CD4-positive, alpha-beta T cell treated with Interleukin-6 for 4 hours (primary cell): Measurements from ENCODE around the gene CTCFL.

Experiments used
- DNase-seq: peaks from one replicate; pipeline ENCODE4 v3.0.0-alpha.2; 2020; ENCODE audit warnings: mixed read lengths

CTCFL gene

GRCh38 chr20:57560554-57561355, 35.8 kb upstream of the CTCFL start, which contains the start of gene PCK1:
Gene PCK1, plus strand, starts transcription at chr20:57561110. Its CDS starts 302 bp downstream, at chr20:57561412.
- no peak for DNase-seq

GRCh38 chr20:57559658-57560553, 35.0 kb upstream of the CTCFL start:
- no peak for DNase-seq

- DNase-seq, result no peak
These were observed 34.3 kb upstream of the CTCFL start for GRCh38 chr20:57559289-57559634.

GRCh38 chr20:57558614-57559288, 33.8 kb upstream of the CTCFL start:
- DNase-seq, result no peak

- no peak for DNase-seq
These were observed 33.1 kb upstream of the CTCFL start for GRCh38 chr20:57557926-57558613.

GRCh38 chr20:57556980-57557274, 32.0 kb upstream of the CTCFL start:
- no peak for DNase-seq

- DNase-seq, result no peak
These were observed 30.7 kb upstream of the CTCFL start for GRCh38 chr20:57555457-57556184.

GRCh38 chr20:57553376-57554018, 28.6 kb upstream of the CTCFL start:
- DNase-seq, result no peak

GRCh38 chr20:57552471-57552870, 27.5 kb upstream of the CTCFL start:
- no peak for DNase-seq

- DNase-seq, result no peak
These were observed 23.5 kb upstream of the CTCFL start for GRCh38 chr20:57548177-57549058.

- no peak for DNase-seq
These were observed 22.2 kb upstream of the CTCFL start for GRCh38 chr20:57546956-57547649.

GRCh38 chr20:57545927-57546662, 21.2 kb upstream of the CTCFL start:
- DNase-seq, result no peak

GRCh38 chr20:57544838-57545564, 20.1 kb upstream of the CTCFL start:
- DNase-seq, result no peak

GRCh38 chr20:57543754-57544153, 18.8 kb upstream of the CTCFL start:
- no peak for DNase-seq

GRCh38 chr20:57540890-57541580, 16.1 kb upstream of the CTCFL start:
- DNase-seq, result no peak

GRCh38 chr20:57539889-57540288, 14.9 kb upstream of the CTCFL start:
- DNase-seq, result no peak

- no peak for DNase-seq
These were observed 12.9 kb upstream of the CTCFL start for GRCh38 chr20:57537822-57538221.
